Measurements from ENCODE around the gene SPINT2.
"Not testable (repeated sequence)": the region's sequence is repeated elsewhere in the genome, so short reads cannot be mapped to it uniquely, and the experiment has no call there.

DNA sequence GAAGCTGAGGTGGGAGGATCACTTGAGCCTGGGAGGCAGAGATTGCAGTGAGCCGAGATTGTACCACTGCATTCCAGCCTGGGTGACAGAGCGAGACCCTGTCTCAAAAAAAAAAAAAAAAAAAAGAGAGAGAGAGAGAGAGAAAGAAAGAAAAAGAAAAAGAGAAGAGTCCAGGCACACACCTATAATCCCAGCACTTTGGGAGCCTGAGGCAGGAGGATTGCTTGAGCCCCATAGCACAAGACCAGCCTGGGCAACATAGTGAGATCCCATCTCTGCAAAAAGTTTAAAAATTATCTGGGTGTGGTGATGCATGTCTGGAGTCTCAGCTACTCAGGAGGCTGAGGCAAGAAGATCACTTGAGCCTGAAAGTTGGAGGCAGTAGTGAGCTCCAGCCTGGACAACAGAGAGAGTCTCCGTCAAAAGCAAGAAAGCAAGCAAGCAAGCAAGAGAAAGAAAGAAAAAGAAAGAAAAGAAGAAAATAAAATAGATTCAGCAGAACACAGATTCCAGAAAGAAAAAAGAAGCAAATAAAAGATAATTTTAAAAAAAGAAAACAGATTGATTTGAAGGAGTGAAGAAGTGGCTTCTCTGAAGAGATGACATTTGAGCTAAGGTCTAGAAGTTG is 33.8 kb upstream of the SPINT2 start:
- not testable (repeated sequence) for TF ChIP-seq HDAC2 (IDR thresholded peaks at IDR 0.05); POLR2A (IDR thresholded peaks at IDR 0.05; ENCODE audit: low read length); BHLHE40 (IDR thresholded peaks at IDR 0.05; ENCODE audit: low read depth, low read length); EP300 (IDR thresholded peaks at IDR 0.05); POLR2AphosphoS2 (conservative IDR thresholded peaks at IDR 0.05; ENCODE audit: low read length); RAD21 (conservative IDR thresholded peaks at IDR 0.05 in 1 of 2, IDR thresholded peaks at IDR 0.05 in 1 of 2); ZSCAN20 (CRISPR knock-in tag; IDR thresholded peaks at IDR 0.05); CEBPB (IDR thresholded peaks at IDR 0.05); HOXA7 (CRISPR knock-in tag; IDR thresholded peaks at IDR 0.05); KDM1A (IDR thresholded peaks at IDR 0.05; ENCODE audit: low read depth)
- TF ChIP-seq, protein P1, sequence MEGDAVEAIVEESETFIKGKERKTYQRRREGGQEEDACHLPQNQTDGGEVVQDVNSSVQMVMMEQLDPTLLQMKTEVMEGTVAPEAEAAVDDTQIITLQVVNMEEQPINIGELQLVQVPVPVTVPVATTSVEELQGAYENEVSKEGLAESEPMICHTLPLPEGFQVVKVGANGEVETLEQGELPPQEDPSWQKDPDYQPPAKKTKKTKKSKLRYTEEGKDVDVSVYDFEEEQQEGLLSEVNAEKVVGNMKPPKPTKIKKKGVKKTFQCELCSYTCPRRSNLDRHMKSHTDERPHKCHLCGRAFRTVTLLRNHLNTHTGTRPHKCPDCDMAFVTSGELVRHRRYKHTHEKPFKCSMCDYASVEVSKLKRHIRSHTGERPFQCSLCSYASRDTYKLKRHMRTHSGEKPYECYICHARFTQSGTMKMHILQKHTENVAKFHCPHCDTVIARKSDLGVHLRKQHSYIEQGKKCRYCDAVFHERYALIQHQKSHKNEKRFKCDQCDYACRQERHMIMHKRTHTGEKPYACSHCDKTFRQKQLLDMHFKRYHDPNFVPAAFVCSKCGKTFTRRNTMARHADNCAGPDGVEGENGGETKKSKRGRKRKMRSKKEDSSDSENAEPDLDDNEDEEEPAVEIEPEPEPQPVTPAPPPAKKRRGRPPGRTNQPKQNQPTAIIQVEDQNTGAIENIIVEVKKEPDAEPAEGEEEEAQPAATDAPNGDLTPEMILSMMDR (IDR thresholded peaks at IDR 0.05) = not testable (repeated sequence)
- TF ChIP-seq, protein P2, sequence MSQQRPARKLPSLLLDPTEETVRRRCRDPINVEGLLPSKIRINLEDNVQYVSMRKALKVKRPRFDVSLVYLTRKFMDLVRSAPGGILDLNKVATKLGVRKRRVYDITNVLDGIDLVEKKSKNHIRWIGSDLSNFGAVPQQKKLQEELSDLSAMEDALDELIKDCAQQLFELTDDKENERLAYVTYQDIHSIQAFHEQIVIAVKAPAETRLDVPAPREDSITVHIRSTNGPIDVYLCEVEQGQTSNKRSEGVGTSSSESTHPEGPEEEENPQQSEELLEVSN (IDR thresholded peaks at IDR 0.05; ENCODE audit: borderline replicate concordance, low read depth) = not testable (repeated sequence)
- TF ChIP-seq, protein P3, sequence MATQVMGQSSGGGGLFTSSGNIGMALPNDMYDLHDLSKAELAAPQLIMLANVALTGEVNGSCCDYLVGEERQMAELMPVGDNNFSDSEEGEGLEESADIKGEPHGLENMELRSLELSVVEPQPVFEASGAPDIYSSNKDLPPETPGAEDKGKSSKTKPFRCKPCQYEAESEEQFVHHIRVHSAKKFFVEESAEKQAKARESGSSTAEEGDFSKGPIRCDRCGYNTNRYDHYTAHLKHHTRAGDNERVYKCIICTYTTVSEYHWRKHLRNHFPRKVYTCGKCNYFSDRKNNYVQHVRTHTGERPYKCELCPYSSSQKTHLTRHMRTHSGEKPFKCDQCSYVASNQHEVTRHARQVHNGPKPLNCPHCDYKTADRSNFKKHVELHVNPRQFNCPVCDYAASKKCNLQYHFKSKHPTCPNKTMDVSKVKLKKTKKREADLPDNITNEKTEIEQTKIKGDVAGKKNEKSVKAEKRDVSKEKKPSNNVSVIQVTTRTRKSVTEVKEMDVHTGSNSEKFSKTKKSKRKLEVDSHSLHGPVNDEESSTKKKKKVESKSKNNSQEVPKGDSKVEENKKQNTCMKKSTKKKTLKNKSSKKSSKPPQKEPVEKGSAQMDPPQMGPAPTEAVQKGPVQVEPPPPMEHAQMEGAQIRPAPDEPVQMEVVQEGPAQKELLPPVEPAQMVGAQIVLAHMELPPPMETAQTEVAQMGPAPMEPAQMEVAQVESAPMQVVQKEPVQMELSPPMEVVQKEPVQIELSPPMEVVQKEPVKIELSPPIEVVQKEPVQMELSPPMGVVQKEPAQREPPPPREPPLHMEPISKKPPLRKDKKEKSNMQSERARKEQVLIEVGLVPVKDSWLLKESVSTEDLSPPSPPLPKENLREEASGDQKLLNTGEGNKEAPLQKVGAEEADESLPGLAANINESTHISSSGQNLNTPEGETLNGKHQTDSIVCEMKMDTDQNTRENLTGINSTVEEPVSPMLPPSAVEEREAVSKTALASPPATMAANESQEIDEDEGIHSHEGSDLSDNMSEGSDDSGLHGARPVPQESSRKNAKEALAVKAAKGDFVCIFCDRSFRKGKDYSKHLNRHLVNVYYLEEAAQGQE (IDR thresholded peaks at IDR 0.05) = not testable (repeated sequence)
- TF ChIP-seq, protein P4, sequence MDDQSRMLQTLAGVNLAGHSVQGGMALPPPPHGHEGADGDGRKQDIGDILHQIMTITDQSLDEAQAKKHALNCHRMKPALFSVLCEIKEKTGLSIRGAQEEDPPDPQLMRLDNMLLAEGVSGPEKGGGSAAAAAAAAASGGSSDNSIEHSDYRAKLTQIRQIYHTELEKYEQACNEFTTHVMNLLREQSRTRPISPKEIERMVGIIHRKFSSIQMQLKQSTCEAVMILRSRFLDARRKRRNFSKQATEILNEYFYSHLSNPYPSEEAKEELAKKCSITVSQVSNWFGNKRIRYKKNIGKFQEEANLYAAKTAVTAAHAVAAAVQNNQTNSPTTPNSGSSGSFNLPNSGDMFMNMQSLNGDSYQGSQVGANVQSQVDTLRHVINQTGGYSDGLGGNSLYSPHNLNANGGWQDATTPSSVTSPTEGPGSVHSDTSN (IDR thresholded peaks at IDR 0.05) = not testable (repeated sequence)
